HG02759 (cell line): ENCODE data around the gene DUSP9.

Experiments
- ATAC-seq: cut with Tn5 transposase; IDR thresholded peaks from one replicate; pipeline ENCODE4 v1.9.1; 2021; ENCODE audit warnings: mild to moderate bottlenecking, moderate library complexity; ENCODE audit not compliant: unreplicated experiment

The DUSP9 gene

DNA sequence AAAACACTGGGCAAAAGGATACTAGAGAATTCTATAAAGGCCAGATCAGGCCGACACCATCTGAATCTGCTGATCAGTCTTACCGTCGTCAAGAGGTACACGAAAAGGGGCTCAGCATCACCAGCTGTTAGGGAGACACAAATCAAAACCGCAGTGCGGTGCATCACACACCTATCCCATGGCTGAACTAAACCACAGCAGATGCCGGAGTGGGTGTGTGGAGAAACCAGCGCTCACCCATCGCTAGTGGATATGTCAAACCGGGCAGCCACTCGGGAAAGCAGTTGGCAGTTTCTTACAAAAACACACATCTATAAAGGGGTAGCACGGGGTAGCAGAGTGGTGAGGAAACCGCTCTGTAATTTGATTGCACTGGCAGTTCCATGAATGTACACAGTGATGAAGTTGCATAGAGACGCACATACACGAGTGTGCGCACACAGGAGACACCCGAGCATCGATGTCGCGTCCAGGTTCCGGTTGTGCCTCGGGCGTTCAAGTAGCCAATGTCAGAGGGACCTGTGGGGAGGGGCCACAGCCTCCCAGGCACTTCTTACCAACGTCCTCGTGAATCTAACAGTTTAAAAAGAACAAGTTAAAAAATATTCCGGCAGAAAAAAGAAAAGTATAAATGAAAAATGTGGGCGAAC lies 24.9 kb upstream of the DUSP9 start:
- ATAC-seq: no peak

DNA sequence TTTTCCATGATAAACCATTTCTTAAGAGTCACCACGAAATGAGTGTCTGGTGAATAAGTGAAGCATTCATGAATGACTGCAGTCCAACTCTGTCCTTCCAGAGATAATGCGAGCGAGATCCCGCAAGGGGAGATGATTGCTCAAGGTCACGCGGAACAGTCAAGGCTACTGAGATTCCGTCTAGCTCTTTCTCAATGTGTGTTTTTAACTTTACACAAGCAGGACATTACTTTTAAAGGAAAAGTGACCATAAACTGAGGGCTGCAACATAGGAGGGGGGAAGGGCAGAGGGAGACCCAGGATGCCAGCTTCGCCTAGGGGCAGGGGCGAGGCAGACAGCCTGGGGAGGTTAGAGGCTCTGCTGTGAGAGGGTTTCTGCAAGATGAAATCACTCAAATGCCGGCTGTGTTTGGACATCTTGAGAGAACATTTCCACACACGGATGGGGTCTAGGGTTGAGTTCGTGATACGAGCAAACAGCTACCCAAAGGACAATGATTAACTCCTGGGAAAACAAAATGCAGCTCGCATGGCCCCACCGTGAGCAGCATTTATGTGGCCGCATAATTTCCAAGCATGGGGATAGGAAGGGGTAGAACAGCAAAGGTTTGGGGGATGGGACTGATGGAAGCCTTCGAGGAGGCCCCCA lies 24.2 kb upstream of the DUSP9 start:
- no peak for ATAC-seq

DNA sequence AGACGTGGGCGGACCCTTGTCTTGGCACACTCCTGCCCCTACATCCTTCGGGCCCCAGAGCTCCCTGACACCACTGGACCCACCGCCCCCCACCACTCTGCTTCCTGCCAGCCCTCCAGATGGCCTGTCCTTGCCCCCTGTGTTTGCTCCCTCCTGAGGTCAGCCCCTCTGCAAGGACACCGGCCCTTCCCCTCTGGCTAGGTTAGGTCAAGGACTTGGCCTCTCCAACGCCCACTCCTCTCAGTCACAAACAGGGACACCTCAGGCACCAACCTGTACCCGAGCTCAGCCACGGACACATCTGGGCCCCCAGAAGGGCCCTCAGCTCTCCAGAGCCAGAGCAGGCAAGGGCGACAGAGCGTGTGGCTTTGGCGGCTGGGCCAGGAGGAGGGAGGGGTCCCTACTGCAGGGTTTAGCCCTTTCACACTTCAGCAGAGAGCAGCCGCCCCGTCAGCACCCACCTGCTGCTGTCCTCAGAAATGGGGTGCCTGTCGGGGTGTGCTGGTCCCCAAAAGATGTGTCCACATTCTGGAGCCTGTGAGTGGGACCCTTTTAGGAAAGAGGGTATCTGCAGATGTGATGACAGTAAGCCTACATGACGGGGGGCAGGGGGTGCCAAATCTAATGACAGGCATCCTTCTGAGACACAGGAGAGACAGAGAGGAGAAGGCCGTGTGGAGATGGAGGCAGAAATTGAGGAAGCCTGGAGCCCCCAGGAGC lies 23.5 kb upstream of the DUSP9 start:
- ATAC-seq: no peak

DNA sequence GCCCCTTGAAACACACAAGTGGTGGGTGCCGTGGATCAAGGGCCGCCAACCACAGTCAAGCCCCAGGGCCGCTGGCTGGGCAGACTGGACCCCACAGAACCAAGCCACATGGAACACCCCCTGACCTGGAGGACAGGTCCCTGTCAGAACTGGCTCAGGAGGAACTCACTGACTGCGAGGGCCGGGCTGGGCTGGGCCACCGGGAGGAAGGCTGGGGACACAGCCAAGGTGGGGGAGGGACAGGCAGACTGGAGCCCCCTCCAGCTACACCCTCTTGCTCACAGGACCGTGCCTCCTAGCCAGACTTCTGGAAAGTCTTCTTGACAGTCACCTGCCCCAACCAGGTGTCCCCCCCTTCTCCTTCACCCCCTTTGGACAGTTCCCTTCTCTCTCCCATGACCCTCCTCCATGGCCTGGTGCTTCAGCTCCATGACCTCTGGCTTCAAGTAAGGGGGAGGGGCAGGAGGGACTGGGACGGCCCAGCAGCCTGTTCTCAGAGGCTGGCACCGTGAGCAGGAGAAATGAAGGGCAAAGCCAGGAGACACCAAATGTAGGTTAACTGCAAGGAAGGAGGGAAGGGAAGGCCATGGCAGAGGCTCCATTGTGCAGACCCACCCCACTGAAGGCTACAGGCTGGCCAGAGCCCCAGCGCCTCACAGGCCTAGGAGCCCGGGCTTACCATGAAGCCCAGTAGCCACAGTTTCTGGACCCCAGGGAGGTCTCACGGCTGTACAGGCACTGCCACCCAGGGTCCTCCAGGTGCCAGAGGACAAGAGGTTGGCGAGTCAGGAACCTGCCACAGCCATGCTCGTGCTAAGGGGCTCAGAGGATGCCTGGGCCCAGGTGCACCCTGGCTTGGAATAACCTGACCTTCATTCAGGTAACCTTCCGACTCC lies 22.6 kb upstream of the DUSP9 start:
- no peak for ATAC-seq

DNA sequence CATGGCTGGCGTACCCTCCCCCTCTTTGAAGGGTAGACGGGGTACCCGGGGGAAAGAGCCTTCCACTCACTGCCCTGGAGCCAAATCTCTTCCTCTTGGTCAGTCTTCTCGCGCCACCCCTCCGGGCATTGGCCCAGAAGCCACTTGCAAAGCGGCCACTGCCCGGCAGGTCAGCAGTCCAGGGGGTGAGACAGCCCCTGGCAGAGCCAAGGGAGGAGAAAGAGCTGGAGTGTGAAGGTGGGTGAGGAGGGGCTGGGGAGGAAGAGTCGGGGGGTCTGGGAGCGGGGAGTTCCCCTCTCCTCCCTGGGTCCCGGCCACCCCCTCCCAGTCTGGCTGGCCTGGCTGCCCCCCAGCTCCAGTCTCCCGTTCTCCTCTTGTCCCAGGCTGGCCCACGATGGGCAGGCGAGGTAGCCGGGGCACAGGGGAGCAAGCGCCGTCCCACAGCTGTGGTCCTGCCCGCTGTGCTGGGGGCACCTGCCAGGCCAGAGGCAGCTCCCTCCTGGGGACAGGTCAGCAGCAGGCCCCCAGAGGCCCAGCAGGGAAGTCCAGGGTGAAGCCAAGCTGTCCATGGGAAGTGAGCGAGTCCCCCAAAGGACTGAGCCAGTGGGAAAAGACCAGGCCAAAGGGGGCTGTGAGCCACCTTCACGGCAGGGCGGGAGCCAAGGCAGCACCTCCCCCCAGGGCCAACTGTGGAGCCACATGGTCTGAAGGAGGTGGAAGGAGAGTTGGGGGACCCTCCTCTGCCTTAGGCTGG lies 21.6 kb upstream of the DUSP9 start:
- no peak for ATAC-seq

DNA sequence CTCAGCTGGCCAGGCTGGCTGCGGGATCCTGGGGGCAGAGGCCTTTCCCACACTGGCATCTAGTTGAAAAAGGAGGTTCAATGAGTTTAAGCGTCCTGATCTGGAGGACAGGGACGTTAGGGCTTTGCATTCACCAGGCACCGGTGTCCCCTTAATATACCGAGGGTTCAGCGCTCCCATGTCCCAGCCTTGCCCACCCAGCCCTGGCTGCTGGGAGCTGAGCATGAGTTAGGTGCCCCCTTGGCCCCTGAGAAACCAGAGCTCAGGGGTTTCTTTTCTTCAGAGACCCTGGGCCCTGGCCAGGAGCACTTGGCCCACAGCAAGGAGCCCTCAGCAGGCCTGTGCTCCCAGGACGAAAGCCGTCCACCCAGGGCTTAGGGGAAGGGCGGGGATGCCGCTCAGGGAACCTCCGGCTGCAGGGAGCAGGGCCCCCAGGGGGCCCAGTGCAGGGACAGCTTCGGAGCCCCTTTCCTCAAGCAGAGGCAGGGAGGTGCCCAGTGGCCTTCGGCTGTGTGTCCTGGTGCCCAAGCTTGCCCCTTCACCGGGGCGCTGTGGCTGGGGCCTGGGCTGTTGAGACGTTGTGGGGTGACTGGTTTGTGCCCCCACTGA lies 20.9 kb upstream of the DUSP9 start:
- no peak for ATAC-seq

DNA sequence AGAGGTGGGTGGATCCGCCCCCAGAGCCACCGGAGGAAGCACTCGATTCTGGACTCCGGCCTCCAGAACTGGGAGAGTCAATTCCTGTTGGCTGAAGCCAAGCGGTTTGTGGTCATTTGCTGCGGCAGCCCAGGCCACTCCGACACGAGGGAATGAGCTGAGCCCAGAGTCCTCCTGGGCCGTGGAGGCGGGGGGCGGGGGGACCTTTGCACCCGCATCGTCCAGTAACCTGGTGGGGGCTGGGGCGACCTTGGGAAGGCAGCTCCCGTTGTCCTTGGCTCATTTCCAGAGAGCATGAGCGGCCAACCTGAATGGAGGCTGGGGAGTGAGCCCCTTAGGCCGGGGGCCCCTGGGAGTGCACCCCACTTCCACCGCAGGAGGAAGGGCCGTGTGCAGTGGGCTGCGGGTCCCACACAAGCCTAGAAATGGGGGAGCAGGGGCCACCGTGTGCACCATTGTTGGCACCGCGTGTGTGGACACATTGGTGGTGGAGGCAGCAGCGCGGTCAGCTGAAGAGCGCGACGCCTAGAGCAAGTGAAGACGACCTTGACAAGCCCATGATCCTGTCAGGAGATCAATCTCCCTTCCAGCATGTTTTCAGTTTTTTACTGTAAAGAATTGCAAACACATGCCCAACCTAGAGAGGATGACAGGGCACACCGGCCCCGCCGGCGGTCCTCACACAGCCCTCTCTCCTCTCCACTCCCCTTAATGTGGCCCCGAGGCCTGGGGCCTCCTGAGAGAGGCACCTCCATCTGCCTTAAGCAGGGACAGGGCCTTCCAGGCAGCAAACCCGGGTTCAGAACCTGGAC lies 19.9 kb upstream of the DUSP9 start:
- no peak for ATAC-seq

DNA sequence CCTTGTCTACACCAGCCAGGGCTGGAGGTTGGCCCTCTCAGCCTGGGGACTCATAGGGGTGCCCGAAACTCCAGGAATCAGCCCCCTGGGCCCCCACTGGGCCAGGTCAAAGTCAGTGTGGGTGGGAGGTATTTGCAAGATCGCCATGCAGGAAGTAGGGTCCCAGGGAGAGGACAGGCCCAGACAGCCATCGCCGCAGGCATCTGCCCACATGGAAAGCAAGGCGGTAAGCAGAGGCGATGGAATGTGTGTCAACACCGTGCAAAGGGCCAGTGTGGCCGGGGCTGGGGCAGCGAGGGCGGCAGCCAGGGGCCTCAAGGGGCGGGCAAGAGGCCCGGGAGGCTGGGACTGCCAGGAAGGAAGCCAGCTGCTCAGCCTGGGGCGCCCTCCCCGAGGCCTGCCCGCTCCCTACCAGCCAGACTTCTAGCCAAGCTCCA lies 19.3 kb upstream of the DUSP9 start:
- ATAC-seq: no peak

DNA sequence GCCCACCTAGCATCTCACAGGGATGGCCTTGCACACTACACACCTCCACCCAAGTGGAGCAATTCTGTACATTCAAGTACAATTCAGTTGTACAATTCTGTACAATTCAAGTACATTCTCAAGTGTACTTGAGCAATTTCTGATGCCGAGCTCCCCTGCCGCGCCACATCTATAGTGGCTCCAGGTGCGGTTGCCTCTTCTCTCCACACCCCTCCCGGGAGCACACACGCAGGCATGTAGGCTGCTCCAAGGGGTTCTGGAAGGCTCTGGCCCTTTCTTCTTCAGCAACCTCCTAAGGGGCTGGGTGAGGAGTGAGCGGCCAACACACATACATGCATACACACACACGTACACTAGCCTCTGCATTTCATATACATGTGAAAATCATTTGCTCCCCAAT lies 18.9 kb upstream of the DUSP9 start:
- no peak for ATAC-seq

DNA sequence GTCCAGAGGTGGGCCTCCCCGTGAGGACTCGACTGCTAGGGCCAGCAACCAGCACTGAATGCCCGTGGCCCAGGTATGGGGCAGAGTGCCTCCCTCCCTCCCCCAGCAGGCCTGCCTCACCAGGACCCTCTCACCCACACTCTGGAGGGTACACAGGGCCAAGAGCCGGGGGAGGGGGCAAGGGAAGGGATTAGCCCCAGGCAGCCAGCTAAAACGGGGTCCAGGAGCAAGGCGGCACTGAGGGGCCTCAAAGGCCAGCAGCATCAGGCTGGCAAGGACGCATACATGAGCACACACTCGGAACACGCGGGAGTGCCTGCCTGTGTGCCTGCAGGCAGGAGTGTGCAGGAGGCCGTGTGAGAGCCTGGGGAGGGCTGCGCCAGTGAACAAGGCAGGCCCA lies 18.3 kb upstream of the DUSP9 start:
- no peak for ATAC-seq

DNA sequence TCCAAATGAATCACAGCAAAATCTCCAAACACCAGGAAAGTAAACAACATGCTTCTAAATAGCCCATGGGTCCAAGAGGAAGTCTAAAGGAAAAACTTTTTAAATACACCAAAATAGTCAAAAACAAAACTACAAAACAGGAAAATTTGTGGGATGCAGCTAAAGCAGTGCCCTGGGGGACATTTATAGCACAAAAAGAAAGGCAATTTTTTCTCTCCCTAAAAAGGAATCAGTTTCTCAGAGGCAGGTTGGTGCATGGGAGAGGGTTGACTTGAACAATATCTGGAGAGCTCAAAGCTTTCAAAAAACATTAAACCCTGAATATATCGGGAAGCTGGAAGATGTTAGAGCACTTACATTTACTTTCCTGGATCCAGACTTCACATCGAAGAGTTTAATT lies 15.7 kb upstream of the DUSP9 start:
- ATAC-seq: no peak

DNA sequence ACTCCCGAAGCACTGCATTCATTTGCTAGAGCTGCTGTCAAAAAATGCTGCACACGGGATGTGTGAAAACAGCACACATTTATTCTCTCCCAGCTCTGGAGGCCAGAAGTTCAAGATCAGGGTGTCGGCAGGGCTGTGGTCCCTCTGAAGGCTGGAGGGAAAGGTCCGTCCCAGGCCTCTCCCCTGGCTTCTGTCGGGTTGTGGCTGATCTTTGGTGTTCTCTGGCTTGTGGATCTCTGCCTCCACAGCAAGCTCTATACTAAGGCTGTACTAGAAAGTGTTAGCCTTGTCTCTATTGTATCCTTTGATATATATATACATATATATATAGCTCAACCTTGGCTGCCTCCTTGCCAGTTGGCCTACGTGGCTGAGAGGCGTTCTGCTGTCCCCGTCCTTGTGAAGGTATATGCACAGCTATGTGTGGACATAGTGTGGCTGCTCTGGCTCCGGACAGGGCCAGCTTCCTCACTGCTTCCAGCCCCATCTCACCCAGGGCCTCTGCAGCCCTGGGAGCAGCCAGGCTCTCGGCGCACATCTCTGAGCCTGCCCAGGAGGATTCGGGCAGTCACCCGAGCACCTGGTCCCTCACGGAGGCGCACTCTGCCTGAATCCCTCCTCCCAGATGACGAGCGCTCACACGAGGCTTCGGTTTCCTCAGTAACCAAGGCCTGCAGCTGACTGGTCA lies 15.0 kb upstream of the DUSP9 start:
- no peak for ATAC-seq

DNA sequence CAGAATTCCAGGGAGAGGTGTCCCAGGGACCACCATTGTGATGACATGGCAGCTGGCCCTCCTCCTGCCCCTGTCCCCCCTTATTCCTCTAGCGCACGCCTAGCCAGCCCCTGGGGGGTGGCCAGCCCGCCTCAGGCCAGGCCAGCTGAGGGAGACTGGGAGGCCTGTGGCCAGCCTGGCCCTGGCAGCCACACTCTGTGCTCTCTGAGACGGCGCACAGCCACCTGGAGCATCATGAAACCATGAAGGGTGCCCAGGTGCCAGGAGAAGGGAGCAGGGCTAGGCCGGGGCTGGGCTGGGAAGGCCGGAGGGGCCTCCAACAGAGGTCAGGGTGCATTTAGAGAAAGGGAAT lies 14.4 kb upstream of the DUSP9 start:
- no peak for ATAC-seq

DNA sequence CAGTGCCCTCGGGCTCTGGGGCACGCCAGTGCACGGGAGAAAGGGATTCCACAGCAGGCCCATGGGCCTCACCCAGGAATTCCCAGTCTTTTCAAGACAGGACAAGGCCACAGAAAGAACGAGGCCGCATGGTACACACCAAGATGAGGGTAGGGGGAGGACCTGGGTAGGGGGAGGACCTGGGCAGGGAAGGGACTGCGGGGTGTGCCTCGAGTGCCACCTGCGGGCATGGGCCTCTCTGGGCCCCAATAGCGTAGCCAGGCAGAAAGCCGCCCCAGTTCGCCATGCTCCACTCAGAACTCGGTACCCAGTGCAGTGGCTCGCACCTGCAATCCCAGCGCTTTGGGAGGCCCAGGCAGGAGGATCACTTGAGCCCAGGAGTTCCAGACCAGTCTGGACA lies 14.0 kb upstream of the DUSP9 start:
- ATAC-seq: no peak

DNA sequence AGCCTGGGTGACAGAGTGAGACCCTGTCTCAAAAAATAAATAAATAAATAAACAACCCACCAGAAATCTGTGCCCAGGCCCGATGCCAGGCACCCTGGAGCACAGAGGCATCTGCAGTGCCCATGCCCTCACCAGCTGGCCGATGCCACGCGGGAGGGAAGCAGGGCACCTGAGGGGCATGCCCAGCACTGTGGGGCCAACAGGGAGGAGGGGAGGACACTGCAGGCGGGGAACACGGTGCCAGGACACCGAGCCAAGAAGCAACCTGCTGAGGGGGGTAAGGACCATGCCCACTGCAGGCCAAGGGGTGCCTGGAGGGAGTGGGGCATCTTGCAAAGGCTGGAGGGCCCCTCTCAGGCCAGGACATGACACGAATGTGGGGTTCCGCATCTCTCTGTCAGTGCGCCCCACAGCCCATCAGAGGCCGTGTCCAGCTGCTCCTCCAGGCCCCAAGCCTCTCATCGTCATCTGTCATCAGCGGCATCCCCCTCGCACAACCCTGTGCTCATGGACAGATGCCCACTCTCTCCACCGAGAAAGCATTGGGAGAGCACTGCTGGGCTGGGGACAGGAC lies 13.3 kb upstream of the DUSP9 start:
- ATAC-seq: no peak

DNA sequence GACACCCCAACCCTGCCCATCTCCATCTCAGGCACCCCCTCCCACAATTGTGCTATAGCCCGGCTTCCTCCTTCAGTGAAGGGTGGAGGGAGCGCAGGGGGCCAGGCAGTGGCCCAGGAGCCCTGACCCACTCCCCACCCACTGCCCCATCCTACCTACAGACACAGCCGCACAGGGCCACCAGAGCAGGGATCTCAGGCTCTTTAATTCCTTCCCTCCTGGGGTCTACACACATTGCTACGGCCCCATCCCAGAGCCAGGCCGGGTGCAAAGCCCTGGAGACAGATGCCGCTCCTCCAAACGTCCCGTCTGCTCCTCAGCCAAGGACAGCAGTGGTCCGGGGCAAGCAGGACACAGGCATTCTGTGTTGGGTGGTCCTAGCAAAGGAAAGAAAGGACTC lies 12.8 kb upstream of the DUSP9 start:
- no peak for ATAC-seq

DNA sequence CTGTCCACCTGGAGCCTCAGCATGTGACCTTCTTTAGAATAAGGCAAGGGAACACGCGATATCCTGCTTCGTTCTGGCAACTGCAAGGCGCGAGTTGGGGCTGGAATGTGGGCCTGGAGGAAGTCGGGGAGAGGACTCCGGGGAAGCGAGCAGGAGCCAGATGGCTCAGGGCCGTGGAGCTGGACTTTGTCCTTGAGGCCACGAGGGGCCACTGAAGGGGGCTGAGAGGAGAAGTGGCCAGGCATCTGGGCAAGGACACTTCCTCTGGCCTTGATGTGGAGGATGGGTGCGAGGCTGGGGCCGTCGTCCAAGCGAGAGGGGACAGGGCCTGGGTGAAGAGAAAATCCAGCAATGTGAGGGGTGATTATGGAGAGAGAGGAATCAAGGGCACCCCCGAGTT lies 12.2 kb upstream of the DUSP9 start:
- no peak for ATAC-seq

DNA sequence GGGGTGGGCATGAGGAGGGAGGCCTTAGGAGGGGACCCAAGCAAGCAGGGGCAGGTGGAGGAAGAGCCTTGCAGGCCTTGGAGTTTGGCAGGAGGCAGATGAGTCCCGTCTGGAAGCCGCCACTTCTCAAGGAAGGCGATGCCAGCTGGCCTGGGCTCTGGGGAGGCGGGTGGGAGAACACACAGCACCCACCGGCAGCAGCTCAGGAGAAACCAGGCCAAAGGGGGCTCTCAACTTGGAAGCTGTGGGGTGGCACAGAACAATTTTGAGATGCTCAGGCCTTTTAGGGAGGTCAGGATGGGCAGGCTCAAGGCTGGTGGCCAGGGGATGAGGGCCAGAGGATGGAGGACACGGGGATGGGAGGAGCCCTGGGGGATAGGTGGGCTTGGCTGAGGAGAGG lies 11.6 kb upstream of the DUSP9 start:
- no peak for ATAC-seq
